ENCODE measurements around the gene MPC1L.
"Not testable (repeated sequence)": the region's sequence is repeated elsewhere in the genome, so short reads cannot be mapped to it uniquely, and the experiment has no call there.

Gene MPC1L

GRCh38 chrX:40623139-40623536 is at the start of gene MPC1L:
Gene MPC1L, plus strand, starts transcription at chrX:40623428. Its CDS starts 138 bp downstream, at chrX:40623566.
- no peak for DNase-seq (ENCODE audit: low read depth)

GRCh38 chrX:40573763-40574162 is 49.5 kb upstream of the MPC1L start:
- DNase-seq (ENCODE audit: low read depth) = no peak

- DNase-seq (ENCODE audit: low read depth) = peak; percentile 39
Observed at GRCh38 chrX:40575411-40575810, 47.8 kb upstream of the MPC1L start.

GRCh38 chrX:40576291-40576690 is 46.9 kb upstream of the MPC1L start:
- DNase-seq (ENCODE audit: low read depth) = no peak

GRCh38 chrX:40578039-40578695 is 45.1 kb upstream of the MPC1L start:
- DNase-seq (ENCODE audit: low read depth) = no peak

GRCh38 chrX:40579141-40579540 is 44.1 kb upstream of the MPC1L start:
- DNase-seq (ENCODE audit: low read depth) = no peak

GRCh38 chrX:40579900-40580536 is 43.2 kb upstream of the MPC1L start:
- DNase-seq (ENCODE audit: low read depth) = no peak

- peak; percentile 63 for DNase-seq (ENCODE audit: low read depth)
Observed at GRCh38 chrX:40580537-40581335, 42.5 kb upstream of the MPC1L start, which contains the start of gene ATP6AP2. Gene ATP6AP2, plus strand, starts transcription at chrX:40580970. Its CDS starts 96 bp downstream, at chrX:40581066.

- DNase-seq (ENCODE audit: low read depth) = no peak
Observed at GRCh38 chrX:40581336-40581920, 41.8 kb upstream of the MPC1L start.

- not testable (repeated sequence) for DNase-seq (ENCODE audit: low read depth)
Observed at GRCh38 chrX:40582178-40582577, 41.0 kb upstream of the MPC1L start.

- DNase-seq (ENCODE audit: low read depth) = no peak
Observed at GRCh38 chrX:40582811-40583210, 40.4 kb upstream of the MPC1L start.

- not testable (repeated sequence) for DNase-seq (ENCODE audit: low read depth)
Observed at GRCh38 chrX:40587623-40588022, 35.6 kb upstream of the MPC1L start.

- not testable (repeated sequence) for DNase-seq (ENCODE audit: low read depth)
Observed at GRCh38 chrX:40589616-40590321, 33.5 kb upstream of the MPC1L start.

- no peak for DNase-seq (ENCODE audit: low read depth)
Observed at GRCh38 chrX:40603446-40603845, 19.8 kb upstream of the MPC1L start.

- DNase-seq (ENCODE audit: low read depth) = no peak
Observed at GRCh38 chrX:40607381-40607780, 15.8 kb upstream of the MPC1L start.

- DNase-seq (ENCODE audit: low read depth) = no peak
Observed at GRCh38 chrX:40612511-40612910, 10.7 kb upstream of the MPC1L start.

- no peak for DNase-seq (ENCODE audit: low read depth)
Observed at GRCh38 chrX:40615976-40616375, 7.3 kb upstream of the MPC1L start.

GRCh38 chrX:40617566-40617965 is 5.7 kb upstream of the MPC1L start:
- no peak for DNase-seq (ENCODE audit: low read depth)

GRCh38 chrX:40622479-40623138 is 619 bp upstream of the MPC1L start:
- DNase-seq (ENCODE audit: low read depth) = no peak

GRCh38 chrX:40623665-40624064 is 437 bp downstream of the MPC1L start:
- no peak for DNase-seq (ENCODE audit: low read depth)

- no peak for DNase-seq (ENCODE audit: low read depth)
Observed at GRCh38 chrX:40625294-40625693, 2.1 kb downstream of the MPC1L start.
